GM19438 (cell line): ENCODE results near the gene MCEE.
"Not testable (repeated sequence)": the region's sequence is repeated elsewhere in the genome, so short reads cannot be mapped to it uniquely, and the experiment has no call there.

ENCODE experiments used
- ATAC-seq: cut with Tn5 transposase; IDR thresholded peaks from one replicate; pipeline ENCODE4 v1.9.1; 2021; ENCODE audit warnings: low read depth; ENCODE audit not compliant: unreplicated experiment

The MCEE gene

GRCh38 chr2:71130152-71130904 is at the start of gene MCEE, which contains the start of gene MPHOSPH10:
TSS of gene MCEE (minus strand) at chr2:71130229. CDS start at chr2:71130219, 10 bp downstream.
TSS of gene MPHOSPH10 (plus strand) at chr2:71130634. CDS start at chr2:71130666, 32 bp downstream.
- ATAC-seq, result peak; percentile 93

- ATAC-seq, result not testable (repeated sequence)
Observed at GRCh38 chr2:71178836-71179235, 48.8 kb upstream of the MCEE start.

DNA sequence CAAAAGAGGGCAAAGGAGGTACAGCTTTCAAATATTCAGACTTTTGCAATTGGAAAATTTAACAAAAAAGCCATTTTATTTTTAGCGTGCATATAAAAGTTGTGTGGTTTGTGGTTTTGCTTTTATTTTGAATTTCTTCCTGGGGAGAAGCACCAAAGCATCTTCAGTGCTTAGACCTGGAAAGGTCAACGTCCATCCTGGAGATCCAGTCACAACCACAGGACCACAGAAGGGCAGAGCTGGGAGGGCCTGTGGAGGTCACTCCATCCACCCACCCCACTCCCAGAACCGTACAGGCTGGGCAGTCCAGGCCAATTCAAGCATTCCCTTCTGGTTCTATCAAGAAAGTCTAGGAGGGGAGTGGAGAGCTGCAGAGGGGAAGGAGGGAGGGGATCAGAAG is 44.2 kb upstream of the MCEE start:
- no peak for ATAC-seq

GRCh38 chr2:71173096-71173495 is 43.1 kb upstream of the MCEE start:
- no peak for ATAC-seq

DNA sequence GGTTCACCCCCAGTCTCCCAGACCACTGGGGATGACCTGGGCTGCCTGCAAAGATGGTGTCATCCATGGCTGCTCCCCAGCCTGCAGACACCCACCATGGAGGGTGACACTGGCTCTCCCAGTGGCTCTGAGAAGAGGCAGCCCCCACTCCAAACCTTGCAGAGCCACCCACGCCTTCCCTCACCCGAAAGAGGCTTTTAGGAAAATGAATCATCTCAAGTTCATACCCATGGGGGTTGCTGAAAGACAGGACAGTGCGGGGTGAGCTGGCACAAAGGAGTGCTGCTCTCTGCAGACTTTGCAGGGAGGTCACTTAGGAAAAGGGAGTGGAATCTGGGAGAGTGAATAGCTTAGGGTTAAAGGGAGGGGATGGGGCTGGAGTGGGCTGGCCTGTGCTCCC is 36.8 kb upstream of the MCEE start:
- ATAC-seq, result no peak

DNA sequence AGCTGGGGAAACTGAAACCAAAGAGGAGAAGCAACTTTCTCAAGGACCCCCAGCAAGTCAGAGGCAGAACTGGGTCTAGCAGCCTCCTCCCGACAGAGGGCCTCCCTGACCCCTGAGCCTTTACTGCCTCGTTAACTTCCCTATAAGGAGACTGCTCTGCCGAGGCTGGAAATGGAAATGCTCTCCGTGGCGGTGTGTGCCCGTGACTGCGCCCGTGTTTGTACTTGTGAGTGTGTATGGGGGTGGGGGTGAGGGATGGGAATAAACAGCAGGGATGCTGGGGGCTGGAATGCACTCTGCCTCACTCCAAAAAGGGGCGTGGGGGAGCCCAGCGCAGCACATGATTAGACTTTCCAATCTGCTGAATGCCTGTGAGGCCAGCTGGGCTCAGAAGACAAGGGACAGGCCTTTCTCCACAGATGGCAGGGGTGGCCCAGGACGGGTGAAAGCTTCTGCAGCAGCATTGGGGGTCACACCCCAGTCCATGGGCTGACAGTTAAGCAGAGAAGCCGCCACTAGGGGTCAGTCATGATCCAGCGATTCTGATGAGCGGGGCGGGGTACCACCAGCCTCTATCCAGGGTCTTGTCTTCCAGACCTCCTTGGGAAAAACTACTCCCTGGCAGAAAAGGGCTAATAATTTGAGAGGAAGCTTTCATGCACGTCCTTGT is 27.2 kb upstream of the MCEE start:
- no peak for ATAC-seq

DNA sequence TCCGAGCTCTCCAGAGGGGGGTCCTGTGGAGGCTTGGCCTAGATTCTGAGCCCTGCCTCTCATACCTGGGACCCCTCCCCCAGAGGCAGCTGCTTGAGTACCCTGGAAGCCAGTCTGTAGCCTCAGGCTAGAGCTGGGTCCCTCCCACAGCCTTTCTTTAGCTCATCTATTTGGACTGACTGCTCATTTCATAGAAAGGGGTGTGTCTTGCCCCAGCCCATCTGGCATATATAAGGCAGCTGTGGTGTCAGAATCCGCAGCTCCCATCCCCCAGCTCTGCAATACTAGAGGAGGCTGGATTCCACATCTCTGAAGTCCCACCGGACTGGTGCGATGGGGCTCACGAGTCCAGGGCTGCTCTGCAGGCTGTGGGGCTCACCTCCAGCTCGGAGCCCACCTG is 26.5 kb upstream of the MCEE start:
- ATAC-seq, result no peak

DNA sequence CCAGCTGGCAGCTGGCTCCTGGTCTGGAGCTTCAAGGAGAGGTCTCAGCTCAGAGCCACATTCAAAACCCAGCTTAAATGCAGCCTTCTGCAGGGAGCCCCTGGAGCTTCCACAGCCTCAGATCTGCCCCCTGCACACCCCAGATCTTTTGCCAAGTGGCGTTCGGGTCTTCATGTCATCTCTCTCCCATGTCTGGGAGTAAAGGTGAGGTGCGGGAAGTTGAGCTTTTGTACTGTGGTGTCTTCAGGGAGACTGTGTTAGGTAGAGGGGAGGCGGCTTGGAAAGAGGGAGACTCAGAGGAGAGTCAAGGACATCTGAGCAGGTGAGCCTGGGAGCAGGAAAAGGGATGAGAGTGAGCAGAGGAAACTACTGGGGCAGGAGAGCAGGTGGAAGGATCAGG is 25.8 kb upstream of the MCEE start:
- no peak for ATAC-seq

- peak; percentile 67 for ATAC-seq
Observed at GRCh38 chr2:71154798-71155197, 24.8 kb upstream of the MCEE start.

DNA sequence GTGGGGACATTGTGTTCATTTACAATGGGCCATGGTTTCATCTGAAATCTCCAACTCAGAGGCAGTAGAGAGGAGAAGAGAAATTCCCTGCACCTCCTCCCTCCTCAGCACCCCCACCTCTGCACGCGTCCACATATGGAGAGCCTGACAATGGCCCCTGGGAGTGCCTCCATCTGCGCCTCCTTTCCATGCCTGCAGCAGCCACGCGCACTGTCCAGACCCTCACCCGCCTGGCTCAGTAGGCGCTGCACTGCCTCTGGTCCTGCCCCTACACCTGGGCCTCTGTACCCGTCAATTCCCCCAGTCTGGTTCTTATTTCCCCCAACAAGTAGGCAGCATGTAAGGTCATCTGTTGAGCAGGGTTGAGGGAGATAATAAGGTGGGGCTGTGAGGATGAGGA is 24.2 kb upstream of the MCEE start:
- ATAC-seq, result no peak

DNA sequence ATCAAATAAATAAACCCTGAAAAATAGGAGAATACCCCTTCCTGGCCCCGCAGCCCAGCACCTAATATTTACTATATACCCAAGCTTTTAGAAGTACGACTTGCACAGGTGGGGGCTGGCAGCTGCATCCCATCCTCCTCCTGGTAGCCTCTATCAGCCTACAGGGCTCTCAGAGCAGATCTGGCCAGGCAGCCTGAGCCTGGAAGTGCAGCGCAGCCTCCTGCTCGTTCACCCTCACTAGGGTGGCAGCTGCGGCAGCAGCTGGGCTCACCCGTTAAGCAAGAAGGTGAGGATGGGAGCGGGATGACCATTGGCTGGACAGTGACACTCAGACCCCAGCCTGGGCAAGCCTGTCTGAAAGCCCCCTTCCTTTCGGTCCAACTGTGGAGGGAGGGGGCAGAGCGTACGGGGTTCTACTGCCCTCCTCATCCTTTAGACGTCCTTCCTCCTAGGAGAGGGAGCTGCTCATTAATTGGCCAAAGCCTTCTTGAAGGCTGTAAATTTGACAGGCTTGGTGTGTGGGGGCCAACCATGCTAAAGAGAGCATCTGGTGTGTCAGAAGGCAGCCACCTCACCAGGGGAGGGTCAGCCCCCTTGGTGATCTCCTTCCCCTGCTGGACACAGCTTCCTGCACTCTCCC is 23.7 kb upstream of the MCEE start:
- no peak for ATAC-seq

DNA sequence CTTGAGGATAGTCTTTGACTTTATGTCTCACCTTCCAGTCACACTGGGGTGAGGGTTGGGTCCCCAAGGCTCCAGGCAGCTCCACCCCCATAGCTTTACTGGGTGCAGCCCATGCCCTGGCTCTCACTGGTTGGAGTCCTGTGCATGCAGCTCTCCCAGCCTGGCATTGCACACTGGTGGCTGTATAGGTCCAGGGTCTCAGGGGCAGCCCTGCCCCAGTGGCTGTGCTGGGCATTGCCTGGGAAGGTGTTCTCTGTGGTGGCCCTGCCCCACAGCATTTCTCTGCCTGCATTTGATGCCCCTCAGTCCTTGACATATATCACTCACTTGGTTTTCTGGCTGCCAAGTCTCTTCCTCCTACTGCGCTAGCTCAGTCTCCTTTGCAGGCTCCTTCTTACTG is 21.6 kb upstream of the MCEE start:
- ATAC-seq, result no peak

DNA sequence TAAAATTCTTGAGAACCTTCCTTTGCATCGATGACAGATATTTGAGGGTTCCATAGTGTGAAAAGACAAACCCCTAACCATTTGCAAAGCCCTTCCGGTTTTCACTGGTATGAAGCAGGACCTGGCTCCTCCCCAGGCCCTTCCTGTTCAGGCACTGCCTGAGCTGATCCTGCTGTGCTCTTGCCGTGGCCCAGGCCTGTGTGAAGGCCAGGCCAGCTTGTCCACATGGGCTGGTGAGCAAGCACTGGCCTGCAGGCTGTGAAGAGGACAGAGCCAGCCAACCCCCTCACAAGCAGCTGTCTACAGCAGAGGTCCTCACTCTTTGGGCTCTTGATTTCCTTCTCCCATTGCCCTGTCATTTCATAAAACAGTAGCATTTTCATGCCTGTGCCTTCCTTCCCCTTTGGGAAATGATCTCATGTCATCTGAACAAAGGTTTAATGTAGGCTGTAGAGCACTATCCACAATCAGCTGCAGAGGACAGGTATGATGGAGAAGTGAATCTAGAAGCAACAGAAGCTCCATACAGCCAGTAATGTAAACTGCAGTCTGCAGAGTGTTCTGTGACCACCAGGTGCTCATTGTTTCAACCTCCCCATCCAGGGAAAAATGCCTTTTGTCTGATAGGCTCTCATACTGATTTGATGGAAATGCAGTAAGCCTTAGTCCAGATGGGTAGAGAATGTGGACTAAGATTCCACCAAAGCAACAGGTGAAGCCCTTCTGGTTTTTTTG is 20.2 kb upstream of the MCEE start:
- ATAC-seq, result no peak

- ATAC-seq, result no peak
Observed at GRCh38 chr2:71148506-71149063, 18.6 kb upstream of the MCEE start.

GRCh38 chr2:71143782-71144181 is 13.8 kb upstream of the MCEE start:
- ATAC-seq, result no peak

DNA sequence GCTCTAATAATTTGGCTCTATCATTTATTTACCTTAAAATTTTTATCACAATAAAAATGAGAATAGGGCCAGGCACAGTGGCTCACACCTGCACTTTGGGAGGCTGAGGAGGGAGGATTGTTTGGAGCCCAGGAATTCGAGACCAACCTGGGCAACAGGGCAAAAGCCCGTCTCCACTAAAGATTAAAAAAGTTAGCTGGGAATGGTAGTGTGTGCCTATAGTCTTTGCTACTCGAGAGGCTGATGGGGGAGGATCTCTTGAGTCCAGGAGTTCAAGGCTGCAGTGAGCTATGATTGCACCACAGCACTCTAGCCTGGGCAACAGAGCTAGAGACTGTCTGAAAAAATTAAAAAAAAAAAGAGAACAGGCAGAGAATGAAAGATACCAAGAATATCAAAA is 6.1 kb upstream of the MCEE start:
- ATAC-seq, result no peak

DNA sequence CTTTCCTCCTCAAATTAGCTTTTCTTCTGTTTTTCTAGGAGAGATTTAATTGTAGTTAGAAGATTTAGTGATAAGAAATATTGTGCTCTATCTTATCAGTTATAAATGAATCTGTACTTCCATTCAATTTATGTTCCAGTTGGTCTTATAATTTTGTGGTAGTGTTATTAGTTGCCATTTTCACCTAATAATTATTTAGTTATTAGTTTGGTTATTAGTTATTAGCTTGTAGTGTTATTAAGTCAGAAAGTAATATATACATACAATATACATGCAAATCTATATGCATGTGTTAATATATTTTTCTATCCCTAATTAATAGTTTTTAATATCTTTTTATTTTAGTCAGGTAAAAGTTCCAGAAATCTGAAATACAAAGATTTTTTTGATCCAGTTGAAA is 3.6 kb upstream of the MCEE start:
- no peak for ATAC-seq

GRCh38 chr2:71131387-71132166 is 1.5 kb upstream of the MCEE start:
- not testable (repeated sequence) for ATAC-seq

GRCh38 chr2:71130905-71131244 is 846 bp upstream of the MCEE start:
- ATAC-seq, result no peak

DNA sequence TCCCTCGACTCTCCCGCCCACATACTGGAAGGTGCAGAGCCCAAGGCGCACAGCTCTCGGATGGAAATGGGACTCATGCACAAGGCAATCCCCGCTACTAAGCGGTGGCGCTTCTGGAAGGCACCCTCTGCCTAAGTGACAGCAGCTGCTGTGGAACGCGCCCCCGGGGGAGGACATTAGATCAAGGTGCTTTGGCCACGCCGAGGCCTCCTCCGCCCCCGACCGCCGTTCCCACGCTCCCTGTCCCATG is 202 bp downstream of the MCEE start:
- ATAC-seq, result peak; percentile 50
